ENCODE measurements around the gene PLSCR1. TPM values are rescaled to one million over a fixed set of nuclear protein-coding genes. Genes with fewer than 3 reads are reported as not detected.

Gene PLSCR1
- total and polyA plus RNA-seq, 2 experiments from 2014 or later = 62.7 to 78.3 TPM

- TF ChIP-seq, protein P1, sequence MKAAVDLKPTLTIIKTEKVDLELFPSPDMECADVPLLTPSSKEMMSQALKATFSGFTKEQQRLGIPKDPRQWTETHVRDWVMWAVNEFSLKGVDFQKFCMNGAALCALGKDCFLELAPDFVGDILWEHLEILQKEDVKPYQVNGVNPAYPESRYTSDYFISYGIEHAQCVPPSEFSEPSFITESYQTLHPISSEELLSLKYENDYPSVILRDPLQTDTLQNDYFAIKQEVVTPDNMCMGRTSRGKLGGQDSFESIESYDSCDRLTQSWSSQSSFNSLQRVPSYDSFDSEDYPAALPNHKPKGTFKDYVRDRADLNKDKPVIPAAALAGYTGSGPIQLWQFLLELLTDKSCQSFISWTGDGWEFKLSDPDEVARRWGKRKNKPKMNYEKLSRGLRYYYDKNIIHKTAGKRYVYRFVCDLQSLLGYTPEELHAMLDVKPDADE (IDR thresholded peaks at IDR 0.05) = no peak
- TF ChIP-seq, protein P2, sequence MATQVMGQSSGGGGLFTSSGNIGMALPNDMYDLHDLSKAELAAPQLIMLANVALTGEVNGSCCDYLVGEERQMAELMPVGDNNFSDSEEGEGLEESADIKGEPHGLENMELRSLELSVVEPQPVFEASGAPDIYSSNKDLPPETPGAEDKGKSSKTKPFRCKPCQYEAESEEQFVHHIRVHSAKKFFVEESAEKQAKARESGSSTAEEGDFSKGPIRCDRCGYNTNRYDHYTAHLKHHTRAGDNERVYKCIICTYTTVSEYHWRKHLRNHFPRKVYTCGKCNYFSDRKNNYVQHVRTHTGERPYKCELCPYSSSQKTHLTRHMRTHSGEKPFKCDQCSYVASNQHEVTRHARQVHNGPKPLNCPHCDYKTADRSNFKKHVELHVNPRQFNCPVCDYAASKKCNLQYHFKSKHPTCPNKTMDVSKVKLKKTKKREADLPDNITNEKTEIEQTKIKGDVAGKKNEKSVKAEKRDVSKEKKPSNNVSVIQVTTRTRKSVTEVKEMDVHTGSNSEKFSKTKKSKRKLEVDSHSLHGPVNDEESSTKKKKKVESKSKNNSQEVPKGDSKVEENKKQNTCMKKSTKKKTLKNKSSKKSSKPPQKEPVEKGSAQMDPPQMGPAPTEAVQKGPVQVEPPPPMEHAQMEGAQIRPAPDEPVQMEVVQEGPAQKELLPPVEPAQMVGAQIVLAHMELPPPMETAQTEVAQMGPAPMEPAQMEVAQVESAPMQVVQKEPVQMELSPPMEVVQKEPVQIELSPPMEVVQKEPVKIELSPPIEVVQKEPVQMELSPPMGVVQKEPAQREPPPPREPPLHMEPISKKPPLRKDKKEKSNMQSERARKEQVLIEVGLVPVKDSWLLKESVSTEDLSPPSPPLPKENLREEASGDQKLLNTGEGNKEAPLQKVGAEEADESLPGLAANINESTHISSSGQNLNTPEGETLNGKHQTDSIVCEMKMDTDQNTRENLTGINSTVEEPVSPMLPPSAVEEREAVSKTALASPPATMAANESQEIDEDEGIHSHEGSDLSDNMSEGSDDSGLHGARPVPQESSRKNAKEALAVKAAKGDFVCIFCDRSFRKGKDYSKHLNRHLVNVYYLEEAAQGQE (IDR thresholded peaks at IDR 0.05; ENCODE audit: unreplicated experiment) = no peak
- TF ChIP-seq CTCF (conservative IDR thresholded peaks at IDR 0.05; ENCODE audit: low read depth in 2 of 2) = no peak
Observed at GRCh38 chr3:146493761-146494160, 50.6 kb downstream of the PLSCR1 start (continued).

GRCh38 chr3:146493221-146493620 is 51.2 kb downstream of the PLSCR1 start:
- Histone ChIP-seq H3K4me3 (no peak overlapping the region), H3K4me2 (no peak overlapping the region), H3K27me3 (ENCODE audit: insufficient read depth) (no peaks in the 10 kb centered on the region), H3K36me3 (ENCODE audit: insufficient read depth) (no peaks in the 10 kb centered on the region), H3K79me2 (replicated peaks; ENCODE audit: insufficient read depth) (no peaks in the 10 kb centered on the region), H3K27ac (ENCODE audit: low read depth) (no peak overlapping the region), H4K20me1 (replicated peaks; ENCODE audit: insufficient read depth) (no peaks in the 10 kb centered on the region), H3K9me2 (ENCODE audit: insufficient read depth) (0 out of 2 replicates have a peak, but pooled peaks cover 4% of the 10 kb centered on the region), H3K4me1 (ENCODE audit: insufficient read depth) (no peaks in the 10 kb centered on the region), H2AFZ (no peak overlapping the region), H3F3A (replicated peaks; ENCODE audit: low read depth) (no peaks in the 10 kb centered on the region)
- Mint-ChIP-seq H3K27ac (no peak overlapping the region), H3K4me1 (no peaks in the 10 kb centered on the region; the same call in 2 of the 3 replicates), H3K36me3 (ENCODE audit: low read depth) (peaks cover 12% of the 10 kb centered on the region; the same call in 2 of the 3 replicates), H3K4me3 (no peak overlapping the region), H3K9me3 (peaks cover 16% of the 10 kb centered on the region), H3K27me3 (ENCODE audit: insufficient read depth, low read depth, poor library complexity) (no peaks in the 10 kb centered on the region)
- no peak for DNase-seq (ENCODE audit: low spot score)
- no peak for ATAC-seq
- no peak for TF ChIP-seq STAT1 (IDR thresholded peaks at IDR 0.05; ENCODE audit: unreplicated experiment)
- TF ChIP-seq CTCF (conservative IDR thresholded peaks at IDR 0.05; ENCODE audit: low read depth in 2 of 2) = no peak
- TF ChIP-seq ZNF331 (CRISPR knock-in tag; IDR thresholded peaks at IDR 0.05; ENCODE audit: low read depth) = no peak
- TF ChIP-seq EZH2phosphoT487 (IDR thresholded peaks at IDR 0.05; ENCODE audit: unreplicated experiment) = no peak
- TF ChIP-seq CREB1 (CRISPR knock-in tag; IDR thresholded peaks at IDR 0.05; ENCODE audit: low read depth) = no peak
- no peak for TF ChIP-seq POLR2AphosphoS5 (IDR thresholded peaks at IDR 0.05; ENCODE audit: low read depth)
- TF ChIP-seq, protein P1 (IDR thresholded peaks at IDR 0.05) = no peak
- no peak for TF ChIP-seq JUNB (IDR thresholded peaks at IDR 0.05; ENCODE audit: unreplicated experiment)
- no peak for TF ChIP-seq ZNF114 (CRISPR knock-in tag; IDR thresholded peaks at IDR 0.05)
- no peak for TF ChIP-seq NANOG (IDR thresholded peaks at IDR 0.05; ENCODE audit: borderline replicate concordance)
